ENCODE data around the gene VMA21. TPM values are rescaled to one million over a fixed set of nuclear protein-coding genes. Genes with fewer than 3 reads are reported as not detected.

The VMA21 gene
- total RNA-seq, 1 donor: 80.3 TPM

Other genes with a start within 250 kb of the VMA21 start
- gene GPR50, start 220.6 kb upstream of the VMA21 start, total RNA-seq: not detected in 2 replicates
- not detected in 2 replicates for gene PASD1, start 166.5 kb downstream of the VMA21 start, total RNA-seq

All from fibroblast of villous mesenchyme (primary cell).